Left lung (tissue), 14 donors: ENCODE results near the gene TUBAL3. TPM values are rescaled to one million over a fixed set of nuclear protein-coding genes. Genes with fewer than 3 reads are reported as not detected.

Source experiments
- ATAC-seq: fragments of 200-7000 bp; cut with Tn5 transposase; one replicate; pipeline ENCODE4 v1.9.1; 2020; ENCODE audit warnings: moderate library complexity
- DNase-seq, 4 donors: peaks; one replicate each; pipeline ENCODE4 v3.0.0-alpha.2; 2013 to 2020
- H3K27ac ChIP-seq, 2 donors: fragments of 200-600 bp; sonication (generic) in 1 of 2; one replicate each; pipeline versions ENCODE4 v1.5.0 to v1.8.0; 2020 to 2021
- H3K27me3 ChIP-seq, 2 donors: fragments of 200-600 bp; sonication (generic) in 1 of 2; one replicate each; pipeline versions ENCODE4 v1.5.0 to v1.8.0; 2020 to 2021
- H3K36me3 ChIP-seq, 2 donors: fragments of 200-600 bp; sonication (generic) in 1 of 2; one replicate each; pipeline versions ENCODE4 v1.5.0 to v1.8.0; 2020 to 2021
- H3K4me1 ChIP-seq, 2 donors: fragments of 200-600 bp; one replicate each; pipeline ENCODE4 v1.8.0; 2021
- H3K4me3 ChIP-seq, 2 donors: fragments of 200-600 bp; sonication (generic) in 1 of 2; one replicate each; pipeline versions ENCODE4 v1.5.0 to v1.8.0; 2020 to 2021; ENCODE audit warnings: mild to moderate bottlenecking in 1 of 2
- H3K9me3 ChIP-seq, 2 donors: fragments of 200-600 bp; sonication (generic) in 1 of 2; one replicate each; pipeline versions ENCODE4 v1.5.0 to v1.8.0; 2020 to 2021
- CTCF ChIP-seq, 2 donors: fragments of 200-600 bp; sonication (generic) in 1 of 2; IDR thresholded peaks; one replicate each; pipeline versions ENCODE4 v1.5.0 to v1.8.0; 2021; ENCODE audit warnings: antibody characterized with exemption in 2 of 2
- intact Hi-C, 2 donors: fragments of 100-400 bp; cut with DNase I; formaldehyde crosslinking; loops; one replicate each; pipeline versions ENCODE4 v1.11.2 to v1.14.2; 2022
- long read RNA-seq, 12 donors: library from polyadenylated mRNA in 2 of 12; unstranded in 2 of 12; transcript quantifications; one replicate each; pipeline ENCODE4 v2.0.0 and lab custom pipeline, GENCODE V29; 2019 to 2026
- polyA plus RNA-seq, 6 donors: library from polyadenylated mRNA; unstranded; fragments of 120-200 nt; gene quantifications; one replicate each; pipeline ENCODE4 v1.2.1, GENCODE V29; 2013; ENCODE audit not compliant: insufficient read length in 6 of 6
- total RNA-seq, 2 donors: library from RNA; stranded (reverse); fragmentation: NEBNext Ultra II Directional; extraction: Animal tissue kit (Norgen Biotek cat#: 25700); gene quantifications; one replicate each; pipeline ENCODE4 v1.2.1, GENCODE V29; 2021
- donor health status: DM: no; HTN: yes; CAD: no.
- donor health status: DM: no; HTN: no; CAD: no.

The TUBAL3 gene
- total RNA-seq, result not detected
- polyA plus RNA-seq, result under 1 TPM in 2 of 6 donors, not detected in 4; 0.10 to 0.11 TPM
- long read RNA-seq, donor 1, result 0 reads
- long read RNA-seq, donor 2, result 0 reads
- long read RNA-seq, donor 3, result 0 reads
- long read RNA-seq, donor 4, result 0 reads
- long read RNA-seq, donor 5, result 0 reads
- long read RNA-seq, donor 6, result 0 reads
- long read RNA-seq, donor 7, partial matches to known transcripts, result 141 of 173 reads
- long read RNA-seq, donor 7, other reads (novel, unspliced or antisense), result 32 of 173 reads
- long read RNA-seq, donor 8, result 0 reads
- long read RNA-seq, donor 9, result 0 reads
- long read RNA-seq, donor 10, result 0 reads
- long read RNA-seq, donor 11, result 0 reads
- long read RNA-seq, donor 12, result 0 reads

- Histone ChIP-seq H3K27ac (no peak within 1 kb of the TSS), H3K27me3 (no peaks in the 10 kb centered on the region), H3K4me1 (no peaks in the 10 kb centered on the region), H3K9me3 (no peaks in the 10 kb centered on the region), H3K36me3 (no peaks in the 10 kb centered on the region), H3K4me3 (no peak within 1 kb of the TSS)
- ATAC-seq, result no peak
- no peak for TF ChIP-seq CTCF (IDR thresholded peaks at IDR 0.05)
- intact Hi-C loops, result no loop called here
- DNase-seq, result no peak
These were observed at the start of gene TUBAL3 for GRCh38 chr10:5404208-5405041. TUBAL3 (minus strand) TSS chr10:5404828; CDS start chr10:5404792, 36 bp downstream.

GRCh38 chr10:5453749-5454489 is 49.3 kb upstream of the TUBAL3 start:
- no peak overlapping the region for H3K27ac ChIP-seq
- no peak overlapping the region for H3K4me3 ChIP-seq
- no peak for TF ChIP-seq CTCF (IDR thresholded peaks at IDR 0.05)
- no peaks in the 10 kb centered on the region for H3K27me3 ChIP-seq
- DNase-seq, result no peak
- H3K9me3 ChIP-seq, result no peaks in the 10 kb centered on the region
- peaks cover 17 to 61% of the 10 kb centered on the region in 2 donors for H3K36me3 ChIP-seq
- intact Hi-C loops, result no loop called here
- peaks cover 0 to 9% of the 10 kb centered on the region in 2 donors for H3K4me1 ChIP-seq
- ATAC-seq, result no peak

- no peak overlapping the region for H3K4me3 ChIP-seq
- peaks cover 17 to 37% of the 10 kb centered on the region in 2 donors for H3K36me3 ChIP-seq
- TF ChIP-seq CTCF (IDR thresholded peaks at IDR 0.05), result no peak
- peaks cover 4 to 28% of the 10 kb centered on the region in 2 donors for H3K4me1 ChIP-seq
- H3K9me3 ChIP-seq, result no peaks in the 10 kb centered on the region
- ATAC-seq, result no peak
- H3K27me3 ChIP-seq, result no peaks in the 10 kb centered on the region
- DNase-seq, result no peak
- intact Hi-C loops, result no loop called here
- no peak overlapping the region for H3K27ac ChIP-seq
These were observed 46.2 kb upstream of the TUBAL3 start for GRCh38 chr10:5450605-5451384.

GRCh38 chr10:5449823-5450222 is 45.2 kb upstream of the TUBAL3 start:
- ATAC-seq, result peak; percentile 6
- Histone ChIP-seq H3K27ac (peak overlapping the region; percentile 4 to 42), H3K9me3 (no peaks in the 10 kb centered on the region), H3K4me3 (peak overlapping the region in 1 of 2 donors; percentile 47), H3K36me3 (peaks cover 12 to 29% of the 10 kb centered on the region in 2 donors), H3K4me1 (peaks cover 4 to 28% of the 10 kb centered on the region in 2 donors), H3K27me3 (no peaks in the 10 kb centered on the region)
- no peak for DNase-seq
- intact Hi-C loops, result loop anchor here in 1 of 2 donors (10.0 kb wide), 1 partner anchor 175 kb away; no protein-coding TSS in a partner anchor
- TF ChIP-seq CTCF (IDR thresholded peaks at IDR 0.05), result no peak
